Measurements from ENCODE around the gene FN3K. TPM values are rescaled to one million over a fixed set of nuclear protein-coding genes. Genes with fewer than 3 reads are reported as not detected.
"Not testable (repeated sequence)": the region's sequence is repeated elsewhere in the genome, so short reads cannot be mapped to it uniquely, and the experiment has no call there.

FN3K gene
- total RNA-seq, 1 experiment from 2014 or later, result 1.6 TPM

DNA sequence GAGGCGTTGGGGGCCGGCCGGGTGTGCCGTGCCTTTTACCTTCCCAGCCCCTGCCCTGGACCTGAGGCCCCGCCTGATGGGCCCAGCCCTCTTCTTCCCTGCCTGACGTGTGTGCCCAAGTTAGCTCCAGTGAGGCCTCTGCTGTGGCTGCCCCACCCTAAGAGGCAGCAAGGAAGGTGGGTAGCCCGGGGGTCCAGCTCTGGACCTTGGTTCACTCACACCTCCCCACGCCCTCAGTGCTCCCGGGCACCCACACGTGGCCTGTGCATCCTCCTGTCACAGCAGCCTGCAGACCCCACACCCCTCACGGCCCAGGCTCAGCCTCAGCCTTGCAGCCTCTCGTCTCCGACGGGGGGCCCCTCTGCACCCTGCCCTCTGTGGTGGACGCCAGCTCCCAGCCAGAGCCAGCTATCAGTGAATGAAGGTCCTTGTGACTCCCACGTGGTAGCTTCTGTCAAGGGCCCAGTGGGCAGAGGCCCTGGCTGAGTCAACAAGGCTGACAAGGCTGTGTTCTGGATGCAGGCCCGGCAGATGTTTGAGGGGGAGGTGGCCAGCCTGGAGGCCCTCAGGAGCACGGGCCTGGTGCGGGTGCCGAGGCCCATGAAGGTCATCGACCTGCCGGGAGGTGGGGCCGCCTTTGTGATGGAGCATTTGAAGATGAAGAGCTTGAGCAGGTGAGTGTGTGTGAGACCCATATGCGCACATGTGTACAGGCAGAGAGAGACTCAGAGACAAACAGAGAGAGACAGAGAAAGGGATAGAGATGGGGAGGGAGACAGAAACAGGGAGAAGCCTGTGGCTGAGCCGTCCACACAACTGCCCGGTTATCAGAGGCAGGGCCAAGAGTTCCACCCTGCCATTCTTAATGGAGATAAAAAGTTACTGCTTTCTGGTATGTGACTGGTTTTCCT is 2.8 kb downstream of the FN3K start:
- no peak for DNase-seq (ENCODE audit: low spot score)

DNA sequence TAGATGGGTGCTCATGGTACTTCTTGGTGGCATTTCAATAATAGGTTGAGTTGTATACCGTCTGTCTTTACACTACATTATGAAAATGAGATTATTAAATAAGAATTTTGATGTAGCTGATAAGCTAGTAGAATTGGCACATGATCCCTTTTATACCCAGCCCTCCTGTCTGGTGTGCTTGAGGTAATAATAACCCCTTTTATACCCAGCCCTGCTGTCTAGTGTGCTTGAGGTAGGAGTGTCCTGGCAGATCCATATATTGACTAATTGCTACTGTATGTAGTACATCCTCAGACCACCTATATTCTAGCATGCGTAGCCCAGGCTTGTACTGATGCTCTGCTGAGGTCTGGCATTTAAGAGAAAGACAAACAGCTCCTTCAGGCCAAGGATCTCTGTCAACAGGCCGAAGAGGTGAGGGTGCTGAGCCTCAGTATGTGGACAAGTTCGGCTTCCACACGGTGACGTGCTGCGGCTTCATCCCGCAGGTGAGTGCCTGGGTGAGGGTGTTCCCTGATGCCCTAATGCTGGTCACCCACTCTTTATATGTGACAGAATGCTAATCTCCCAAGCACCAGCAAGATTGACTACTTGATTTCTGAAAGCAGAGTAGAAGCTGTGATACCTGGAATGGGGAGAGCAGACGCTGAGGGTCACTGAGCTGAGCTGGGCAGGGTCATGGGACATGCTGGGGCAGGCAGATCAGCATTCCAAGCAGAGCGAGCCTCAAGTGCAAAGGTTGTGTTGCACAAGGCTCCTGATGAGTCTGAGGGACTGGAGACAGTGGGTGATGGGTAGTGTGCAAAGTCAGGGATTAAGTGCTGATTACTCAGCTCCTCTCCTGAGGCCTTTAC is 5.7 kb downstream of the FN3K start:
- DNase-seq (ENCODE audit: low spot score), result no peak

DNA sequence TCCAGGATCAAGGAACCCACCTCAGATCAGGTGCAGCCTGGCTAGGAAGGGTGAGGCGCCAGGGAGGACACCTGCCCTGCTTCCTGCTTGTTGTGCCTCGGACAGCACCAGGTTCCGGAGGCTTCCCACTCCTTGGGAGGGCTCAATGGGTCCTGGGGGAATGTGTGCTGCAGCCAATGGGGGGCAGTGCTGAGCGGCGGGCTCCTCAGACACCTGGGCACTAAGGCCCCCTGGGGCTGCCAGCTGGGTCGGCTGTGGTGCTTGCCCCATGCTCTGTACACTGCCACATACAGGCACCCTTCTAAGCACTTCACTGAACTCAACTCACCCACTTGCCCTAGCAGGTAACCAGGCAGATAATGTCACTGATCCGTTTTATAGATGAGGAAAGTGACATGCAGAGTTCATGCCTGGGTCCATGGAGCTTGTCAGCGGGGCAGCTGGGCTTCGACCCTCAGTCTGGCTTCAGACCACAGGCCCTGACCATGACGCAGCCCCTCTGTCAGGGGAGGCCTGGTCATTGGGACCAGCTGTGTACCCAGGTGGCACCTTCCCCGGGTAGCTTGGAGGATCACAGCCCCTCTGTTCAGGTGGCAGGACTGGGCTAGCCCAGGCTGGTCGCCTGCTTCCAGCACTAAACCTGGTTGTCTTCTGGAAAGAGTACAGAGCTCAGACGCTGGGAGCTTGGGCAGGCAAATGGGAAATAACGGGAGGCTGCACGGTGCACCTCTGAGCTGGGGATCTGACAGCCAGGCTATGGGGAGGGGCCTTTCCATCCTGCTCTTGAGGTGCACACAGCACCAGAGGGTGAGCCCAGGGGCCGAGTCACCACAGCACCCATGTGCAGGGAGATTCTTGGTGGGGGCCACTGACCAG is 8.2 kb downstream of the FN3K start:
- no peak for DNase-seq (ENCODE audit: low spot score)

DNA sequence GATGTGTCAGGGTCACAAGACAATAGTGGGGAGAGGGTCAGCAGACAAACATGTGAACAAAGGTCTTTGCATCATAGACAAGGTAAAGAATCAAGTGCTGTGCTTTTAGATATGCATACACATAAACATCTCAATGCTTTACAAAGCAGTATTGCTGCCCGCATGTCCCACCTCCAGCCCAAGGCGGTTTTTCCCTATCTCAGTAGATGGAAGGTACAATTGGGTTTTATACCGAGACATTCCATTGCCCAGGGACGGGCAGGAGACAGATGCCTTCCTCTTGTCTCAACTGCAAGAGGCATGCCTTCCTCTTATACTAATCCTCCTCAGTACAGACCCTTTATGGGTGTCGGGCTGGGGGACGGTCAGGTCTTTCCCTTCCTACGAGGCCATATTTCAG is 9.3 kb downstream of the FN3K start:
- not testable (repeated sequence) for DNase-seq (ENCODE audit: low spot score)

DNA sequence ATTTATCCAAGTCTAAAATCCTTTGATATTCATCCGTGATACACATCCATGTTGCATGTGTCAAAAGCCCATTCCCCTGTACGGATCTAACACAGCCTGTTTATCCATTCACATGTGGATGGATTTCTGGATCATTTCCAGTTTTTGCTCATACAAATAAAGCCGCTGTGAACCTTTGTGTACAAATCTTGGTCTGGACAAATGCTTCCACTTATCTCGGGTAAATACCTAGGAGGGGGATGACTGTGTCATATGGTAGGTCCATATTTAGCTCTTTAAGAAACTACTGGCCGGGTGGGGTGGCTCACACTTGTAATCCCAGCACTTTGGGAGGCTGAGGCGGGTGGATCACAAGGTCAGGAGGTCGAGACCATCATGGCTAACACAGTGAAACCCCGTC is 10.1 kb downstream of the FN3K start:
- DNase-seq (ENCODE audit: low spot score), result no peak

DNA sequence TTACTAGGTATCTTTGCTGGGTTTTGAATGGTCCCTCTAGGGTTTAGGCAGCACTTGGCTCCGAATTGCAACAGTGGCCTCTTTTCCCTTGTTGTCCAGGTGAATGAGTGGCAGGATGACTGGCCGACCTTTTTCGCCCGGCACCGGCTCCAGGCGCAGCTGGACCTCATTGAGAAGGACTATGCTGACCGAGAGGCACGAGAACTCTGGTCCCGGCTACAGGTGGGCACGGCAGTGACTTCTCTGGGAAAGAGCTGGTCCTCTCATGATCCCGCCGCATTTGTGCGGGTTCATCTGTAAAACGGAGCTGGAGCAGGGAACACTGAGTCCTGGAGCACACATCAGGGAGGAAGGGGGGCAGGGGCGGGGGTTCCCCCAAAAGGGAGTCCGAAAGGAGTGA is 13.3 kb downstream of the FN3K start:
- DNase-seq (ENCODE audit: low spot score), result no peak

DNA sequence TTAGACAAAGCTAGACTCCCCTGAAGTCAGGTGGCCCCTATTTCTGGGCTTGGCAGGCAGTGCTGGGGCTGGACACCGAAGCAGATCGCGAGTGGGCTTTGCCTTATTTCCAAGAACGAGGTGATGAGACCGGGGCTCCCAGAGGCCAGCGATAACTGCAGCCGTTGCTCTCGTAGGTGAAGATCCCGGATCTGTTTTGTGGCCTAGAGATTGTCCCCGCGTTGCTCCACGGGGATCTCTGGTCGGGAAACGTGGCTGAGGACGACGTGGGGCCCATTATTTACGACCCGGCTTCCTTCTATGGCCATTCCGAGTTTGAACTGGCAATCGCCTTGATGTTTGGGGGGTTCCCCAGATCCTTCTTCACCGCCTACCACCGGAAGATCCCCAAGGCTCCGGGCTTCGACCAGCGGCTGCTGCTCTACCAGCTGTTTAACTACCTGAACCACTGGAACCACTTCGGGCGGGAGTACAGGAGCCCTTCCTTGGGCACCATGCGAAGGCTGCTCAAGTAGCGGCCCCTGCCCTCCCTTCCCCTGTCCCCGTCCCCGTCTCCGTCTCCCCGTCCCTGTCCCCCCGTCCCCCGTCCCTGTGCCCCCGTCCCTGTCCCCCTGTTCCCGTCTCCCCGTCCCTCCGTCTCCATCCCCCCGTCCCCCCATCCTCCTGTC is 15.0 kb downstream of the FN3K start:
- DNase-seq (ENCODE audit: low spot score), result no peak

DNA sequence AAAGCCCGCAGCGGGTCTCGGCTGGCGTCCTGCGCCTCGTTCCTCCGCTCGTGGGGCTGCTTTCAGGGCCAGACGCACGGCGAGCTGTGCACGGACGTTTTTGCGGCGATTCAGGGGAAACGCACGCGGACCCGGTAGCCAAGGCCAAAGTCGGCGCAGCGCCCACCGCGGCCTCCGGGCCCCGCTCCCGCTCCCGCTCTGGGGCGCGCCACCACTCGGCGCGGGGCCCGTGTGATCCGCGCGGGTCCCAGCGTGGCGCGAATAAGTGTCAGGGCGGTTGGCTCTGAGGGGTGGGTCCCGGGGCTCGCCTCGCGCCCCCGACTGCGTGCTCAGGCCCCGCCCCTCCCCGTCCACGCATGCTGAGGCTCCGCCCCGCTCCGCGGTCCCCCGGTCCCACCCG is 15.8 kb downstream of the FN3K start:
- DNase-seq (ENCODE audit: low spot score), result no peak

DNA sequence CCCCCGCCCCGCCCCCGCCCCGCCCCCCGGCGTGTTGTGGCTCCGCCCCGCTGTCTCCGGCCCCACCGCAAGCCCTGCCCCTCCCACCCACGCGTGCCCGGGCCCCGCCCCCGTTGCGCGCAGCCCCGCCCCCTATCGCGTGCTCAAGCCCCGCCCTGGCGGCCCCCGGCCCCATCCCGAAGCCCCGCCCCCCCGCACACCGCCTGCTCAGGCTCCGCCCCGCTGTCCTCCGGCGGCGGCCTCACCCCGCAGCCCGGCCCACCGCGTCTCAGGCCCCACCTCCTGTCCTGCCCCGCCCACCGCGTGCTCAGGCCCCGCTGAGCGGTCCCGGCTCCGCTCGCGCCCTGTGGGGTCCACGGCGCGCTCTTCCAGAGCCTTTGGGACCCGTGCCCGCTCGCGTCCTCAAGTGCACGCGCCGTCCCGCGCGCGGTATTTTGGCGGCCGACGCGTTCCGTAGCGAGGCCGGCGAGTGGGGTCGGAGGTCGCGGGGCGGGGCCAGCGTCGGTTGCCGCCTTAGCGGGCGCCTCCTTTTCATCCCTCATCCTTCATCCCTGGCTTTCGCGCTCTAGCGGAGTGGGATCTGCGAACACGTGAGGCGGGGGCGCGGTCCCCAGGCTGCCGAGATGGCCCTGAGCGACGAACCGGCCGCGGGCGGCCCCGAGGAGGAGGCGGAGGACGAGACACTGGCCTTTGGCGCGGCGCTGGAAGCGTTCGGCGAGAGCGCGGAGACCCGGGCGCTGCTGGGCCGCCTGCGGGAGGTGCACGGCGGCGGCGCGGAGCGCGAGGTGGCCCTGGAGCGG is 16.4 kb downstream of the FN3K start, which contains the start of gene TBCD:
Gene TBCD, plus strand, starts transcription at position 495 of the 800 bp plus-strand sequence. Its CDS starts 129 bp downstream, at position 624.
- peak; percentile 81 for DNase-seq (ENCODE audit: low spot score)

DNA sequence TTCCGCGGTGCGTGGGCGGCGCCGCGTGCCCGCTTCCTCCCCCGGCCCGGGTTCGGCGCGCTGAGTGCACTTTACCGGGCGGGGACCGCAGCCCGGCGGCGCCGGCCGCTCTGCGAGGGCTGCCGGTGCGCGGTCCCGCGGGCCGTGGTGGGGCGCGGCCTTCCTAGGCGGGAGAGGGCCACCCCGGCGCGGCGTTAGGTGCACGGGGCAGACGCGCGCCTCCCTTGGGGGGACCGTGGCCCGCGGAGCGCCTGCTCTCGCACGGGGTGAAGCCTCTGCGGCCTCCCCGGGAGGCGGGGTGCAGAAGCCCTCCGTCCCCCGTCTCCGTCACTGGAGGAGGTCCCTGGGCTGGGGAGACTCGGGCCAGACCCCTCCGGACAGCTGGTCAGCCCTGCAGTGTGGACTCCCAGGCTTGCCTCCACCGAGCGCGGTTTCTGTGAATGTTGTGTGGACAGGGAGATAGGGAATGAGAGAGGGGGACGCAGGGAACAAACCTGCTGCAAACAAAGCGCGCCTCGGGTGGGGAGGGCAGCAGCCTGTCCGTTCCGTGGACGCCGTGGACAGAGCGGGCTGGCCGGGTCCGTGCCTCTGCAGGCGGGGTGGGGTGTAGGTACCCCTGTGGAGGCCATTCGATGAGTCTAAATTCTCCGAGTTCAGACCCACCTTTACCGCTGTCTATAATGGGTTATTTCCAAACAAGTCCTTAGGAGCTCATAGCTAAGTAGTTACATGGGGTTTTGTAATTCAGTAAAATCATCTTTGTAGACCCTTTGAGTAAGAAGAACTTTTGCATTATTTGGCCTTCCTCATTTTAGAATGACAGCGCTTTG is 17.2 kb downstream of the FN3K start:
- peak; percentile 36 for DNase-seq (ENCODE audit: low spot score)

DNA sequence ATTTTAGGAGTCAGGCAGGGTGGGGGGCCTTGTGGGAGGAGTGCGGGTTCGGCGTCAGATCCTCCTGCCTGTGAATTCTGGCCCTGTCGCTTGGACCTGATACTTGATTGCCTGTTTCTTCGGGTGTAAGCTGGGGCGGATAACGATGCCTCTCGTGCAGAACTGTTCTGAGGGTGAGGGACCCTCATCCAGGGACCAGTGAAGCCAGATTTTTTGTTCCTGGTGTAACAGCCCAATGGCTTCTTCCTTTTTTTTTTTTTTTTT is 17.7 kb downstream of the FN3K start:
- DNase-seq (ENCODE audit: low spot score), result no peak

DNA sequence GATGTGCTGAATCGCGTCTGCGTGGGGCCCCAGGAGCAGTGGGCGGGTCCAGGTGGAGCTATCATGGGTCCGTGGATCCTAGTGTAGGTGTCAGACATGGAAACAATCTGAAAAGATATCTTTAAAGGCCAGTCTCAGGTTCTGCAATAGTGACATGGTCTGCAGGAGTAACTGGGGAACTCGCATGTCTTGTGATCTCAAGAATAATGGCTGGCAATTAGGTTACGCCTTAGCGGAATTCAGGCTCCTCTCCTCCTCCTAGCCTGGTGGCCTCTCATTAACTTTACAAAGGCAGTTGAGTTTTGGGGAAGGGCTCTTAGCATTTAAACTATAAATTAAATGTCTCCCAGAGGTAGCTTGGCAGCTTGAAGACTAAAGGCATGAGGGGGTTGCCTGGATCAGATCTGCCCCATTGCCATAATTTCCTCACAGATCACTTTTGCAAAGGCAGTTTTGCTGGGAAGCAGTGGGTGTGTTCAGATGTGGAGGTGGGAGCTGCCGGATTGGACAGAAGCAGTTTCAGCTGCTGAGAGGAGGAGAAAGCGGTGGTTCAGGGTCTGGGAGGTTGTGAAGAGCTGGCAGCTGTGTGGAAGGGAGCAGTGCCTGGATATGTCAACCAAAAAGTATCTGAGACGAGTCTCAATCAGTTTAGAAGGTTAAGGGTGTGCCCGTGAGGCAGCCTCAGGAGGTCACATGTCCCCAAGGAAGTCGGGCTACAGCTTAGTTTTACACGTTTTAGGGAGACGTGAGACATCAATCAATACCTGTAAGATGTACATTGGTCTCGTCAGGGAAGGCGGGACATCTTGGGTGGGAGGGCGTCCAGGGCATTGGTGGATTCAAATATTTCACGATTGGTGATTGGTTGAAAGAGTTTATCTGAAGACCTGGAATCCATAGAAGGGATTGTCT is 19.1 kb downstream of the FN3K start:
- DNase-seq (ENCODE audit: low spot score), result peak; percentile 82

DNA sequence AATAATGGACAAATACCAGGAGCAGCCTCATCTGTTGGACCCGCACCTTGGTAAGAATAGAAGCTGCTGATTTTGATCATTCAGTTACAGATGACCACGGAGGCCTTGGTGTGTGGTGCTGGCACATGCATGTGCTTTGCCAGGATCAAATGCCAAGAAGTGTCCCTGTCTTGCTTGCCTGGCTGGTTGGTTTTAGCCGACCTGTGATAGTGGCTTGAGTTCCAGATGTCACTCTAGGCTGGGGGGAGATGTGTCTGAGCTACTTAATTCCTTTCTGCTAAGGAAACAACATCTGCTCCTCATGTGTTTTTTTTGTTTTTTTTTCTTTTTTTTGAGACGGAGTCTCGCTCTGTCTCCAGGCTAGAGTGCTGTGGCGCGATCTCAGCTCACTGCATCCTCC is 20.8 kb downstream of the FN3K start:
- no peak for DNase-seq (ENCODE audit: low spot score)

DNA sequence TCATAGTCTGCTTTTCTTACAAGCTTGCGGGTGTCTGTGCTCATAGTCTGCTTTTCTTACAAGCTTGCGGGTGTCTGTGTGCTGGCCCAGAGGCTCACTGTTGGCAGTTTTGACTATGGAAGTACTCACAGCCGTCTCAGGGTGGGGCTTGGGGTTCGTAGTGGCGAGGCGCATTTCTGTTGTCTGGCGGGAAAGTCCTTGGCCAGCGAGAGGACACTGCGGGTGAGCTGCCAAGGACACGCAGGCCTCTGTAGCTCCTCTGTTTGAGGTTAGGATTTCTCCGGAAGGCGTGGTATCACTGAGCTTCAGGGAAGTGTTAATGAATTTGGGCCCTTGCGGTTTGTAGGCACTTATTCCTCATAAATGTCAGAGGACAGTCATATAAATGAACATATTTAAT is 30.0 kb downstream of the FN3K start:
- DNase-seq (ENCODE audit: low spot score), result no peak

DNA sequence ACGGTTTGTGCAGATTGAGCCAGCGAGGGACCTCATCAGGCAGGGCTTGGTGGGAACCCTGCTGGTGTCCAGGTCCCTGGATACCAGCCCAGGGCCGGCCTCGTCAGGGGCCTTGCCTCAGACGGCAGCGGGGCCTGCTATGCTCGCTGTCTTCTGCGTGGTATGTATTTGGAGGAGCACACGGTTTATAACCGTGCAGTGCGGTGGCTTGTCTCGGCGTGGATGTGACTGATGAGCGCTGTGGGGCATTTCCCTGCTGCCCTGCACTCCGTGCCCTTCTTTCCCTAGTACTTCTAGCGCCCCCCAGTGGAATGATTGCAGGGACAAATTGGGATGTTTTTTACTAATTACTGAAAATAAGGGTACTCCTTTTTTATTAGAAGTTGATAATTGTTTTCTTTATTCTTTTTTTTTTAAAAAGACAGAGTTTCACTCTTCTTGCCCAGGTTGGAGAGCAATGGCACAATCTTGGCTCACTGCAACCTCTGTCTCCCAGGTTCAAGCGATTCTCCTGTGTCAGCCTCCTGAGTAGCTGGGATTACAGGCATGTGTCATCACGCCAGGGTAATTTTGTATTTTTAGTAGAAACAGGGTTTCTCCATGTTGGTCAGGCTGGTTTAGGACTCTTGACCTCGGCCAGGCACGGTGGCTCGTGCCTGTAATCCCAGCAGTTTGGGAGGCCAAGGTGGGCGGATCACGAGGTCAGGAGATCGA is 31.8 kb downstream of the FN3K start:
- DNase-seq (ENCODE audit: low spot score), result peak; percentile 65

DNA sequence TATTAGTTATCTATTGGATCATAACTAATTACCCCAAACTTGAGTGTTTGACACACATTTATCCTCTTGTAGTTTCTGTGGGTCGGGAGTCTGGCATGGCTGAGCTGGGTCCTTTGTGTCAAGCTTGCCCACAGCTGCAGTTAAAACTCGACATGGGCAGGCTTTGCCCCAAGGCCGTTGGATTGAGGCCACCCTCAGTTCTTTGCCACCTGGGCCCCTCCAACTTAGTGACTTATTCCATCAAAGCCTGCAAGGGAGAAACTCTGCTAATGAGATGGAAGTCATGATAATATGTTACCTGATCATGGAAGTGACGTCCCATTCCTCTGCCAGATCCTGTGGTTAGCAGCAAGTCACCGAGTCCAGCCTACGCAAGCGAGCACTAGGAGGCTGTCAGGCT is 33.6 kb downstream of the FN3K start:
- no peak for DNase-seq (ENCODE audit: low spot score)

DNA sequence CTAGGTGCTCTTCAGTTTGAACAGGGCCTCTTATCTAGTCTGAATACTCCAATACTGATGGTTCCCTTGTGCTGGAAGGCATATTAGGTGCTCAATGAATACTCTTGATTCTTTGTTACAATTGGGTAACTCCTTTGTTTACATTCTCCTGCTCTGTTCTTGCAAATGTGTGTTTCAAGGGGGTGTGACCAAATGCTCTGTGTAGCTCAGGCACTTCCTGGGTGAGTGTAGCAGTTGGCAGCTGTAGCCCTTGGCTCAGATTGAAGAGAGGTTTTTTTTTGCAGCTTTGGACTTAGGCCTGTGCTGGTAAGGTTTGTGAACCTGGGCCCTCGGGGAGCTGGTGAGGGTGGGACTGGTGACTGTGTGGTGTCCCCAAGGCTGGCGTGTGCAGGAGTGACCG is 36.6 kb downstream of the FN3K start:
- no peak for DNase-seq (ENCODE audit: low spot score)

DNA sequence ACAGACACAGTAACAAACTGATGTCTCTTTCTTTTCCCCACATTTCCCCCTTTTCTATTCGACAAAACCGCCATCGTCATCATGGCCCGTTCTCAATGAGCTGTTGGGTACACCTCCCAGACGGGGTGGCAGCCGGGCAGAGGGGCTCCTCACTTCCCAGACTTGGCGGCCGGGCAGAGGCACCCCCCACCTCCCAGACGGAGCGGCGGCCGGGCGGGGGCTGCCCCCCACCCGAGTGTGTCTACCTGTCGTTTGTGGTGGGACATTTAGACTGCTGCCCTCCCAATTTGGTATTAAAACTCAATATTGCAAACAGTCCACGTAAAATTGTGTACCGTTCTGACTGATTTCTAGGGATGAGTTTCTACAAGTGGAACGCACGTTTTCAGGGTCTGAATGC is 39.0 kb downstream of the FN3K start:
- DNase-seq (ENCODE audit: low spot score), result not testable (repeated sequence)
